Activated CD4-positive, alpha-beta T cell treated with anti-CD3 and anti-CD28 coated beads, Interleukin-2, amount 50 U/mL, for 48 hours (primary cell): ENCODE data around the gene MEF2D.

Experiments used
- DNase-seq, 2 experiments: peaks; one replicate each; pipeline ENCODE4 v3.0.0-alpha.2; 2020

MEF2D gene

DNA sequence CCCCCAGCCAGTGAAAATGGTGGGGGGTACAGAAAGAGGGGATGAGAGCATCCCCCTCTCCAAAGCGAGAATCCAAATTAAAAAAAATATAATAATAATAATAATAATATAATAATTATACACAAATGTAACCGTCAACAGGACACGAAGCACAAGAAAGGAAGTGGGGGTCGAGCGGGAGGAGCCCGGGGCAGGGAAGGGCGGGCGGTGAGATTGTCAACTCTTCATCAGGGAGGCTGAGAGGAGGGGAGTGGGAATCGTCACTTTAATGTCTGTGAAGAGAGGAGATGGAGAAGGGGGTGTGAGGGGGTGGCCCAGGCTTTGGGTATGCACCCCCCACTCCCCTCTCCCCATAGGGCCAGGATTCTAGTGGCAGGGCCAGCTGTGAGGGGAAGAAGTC is 33.2 kb downstream of the MEF2D start:
- DNase-seq, result no peak

DNA sequence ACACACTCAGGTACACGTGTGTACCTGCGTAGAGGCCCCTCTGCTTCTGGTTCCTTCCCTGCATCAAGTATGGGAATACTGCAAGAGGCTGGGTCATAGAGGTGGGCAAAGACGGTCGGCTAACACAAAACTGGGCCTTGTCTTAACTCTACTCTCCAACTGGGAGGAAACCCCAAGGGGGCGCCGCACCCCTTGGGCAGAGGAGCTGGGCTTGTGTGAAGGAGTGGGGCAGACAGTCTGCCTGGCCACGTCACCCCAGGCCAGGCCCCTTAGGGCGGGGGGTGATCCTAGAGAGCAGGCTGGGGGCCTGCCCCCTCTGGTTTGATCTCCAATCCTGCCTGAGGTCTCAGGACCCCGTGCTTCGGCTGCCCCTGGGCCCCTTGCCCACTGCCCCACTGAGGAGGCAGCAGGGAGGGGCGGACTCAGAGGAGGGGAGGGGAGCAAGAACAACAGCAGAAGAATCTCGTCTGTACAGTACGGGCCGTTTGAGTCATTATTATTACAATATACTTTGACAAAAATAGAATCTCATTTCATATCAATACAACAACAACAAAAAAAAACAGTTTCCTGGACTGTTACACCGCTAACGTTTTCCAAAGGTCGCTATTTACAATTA is 34.7 kb downstream of the MEF2D start:
- no peak for DNase-seq

DNA sequence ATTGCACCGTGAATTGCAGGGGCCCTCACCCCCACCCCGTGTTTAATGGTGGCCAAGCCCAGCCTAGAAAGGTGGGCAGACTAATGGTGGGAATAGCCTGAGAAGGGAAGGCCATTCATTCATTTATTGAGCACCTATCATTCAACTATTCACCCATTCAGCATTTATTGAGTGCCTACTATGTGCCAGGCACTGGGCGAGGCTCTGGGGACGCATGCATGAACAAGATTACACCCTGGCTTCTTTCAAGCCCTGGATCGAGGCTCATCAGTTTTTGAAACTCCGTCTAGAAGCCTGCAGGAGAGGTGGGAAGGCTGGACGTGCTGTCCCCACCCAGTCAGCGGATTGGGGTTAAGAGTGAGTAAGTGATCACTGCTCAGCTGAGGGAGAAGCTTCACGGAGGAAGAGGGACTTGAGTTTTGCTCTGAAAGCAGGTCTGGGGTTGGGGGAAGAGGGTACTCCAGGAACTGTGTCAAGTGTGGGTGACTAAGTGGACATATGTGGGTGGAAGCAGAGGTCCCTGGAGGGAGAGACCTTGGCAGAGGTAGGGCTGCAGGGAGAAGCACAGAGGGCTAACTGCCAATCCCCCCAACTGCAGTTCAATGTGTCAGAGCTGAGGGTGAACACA is 35.6 kb downstream of the MEF2D start:
- DNase-seq, result no peak

DNA sequence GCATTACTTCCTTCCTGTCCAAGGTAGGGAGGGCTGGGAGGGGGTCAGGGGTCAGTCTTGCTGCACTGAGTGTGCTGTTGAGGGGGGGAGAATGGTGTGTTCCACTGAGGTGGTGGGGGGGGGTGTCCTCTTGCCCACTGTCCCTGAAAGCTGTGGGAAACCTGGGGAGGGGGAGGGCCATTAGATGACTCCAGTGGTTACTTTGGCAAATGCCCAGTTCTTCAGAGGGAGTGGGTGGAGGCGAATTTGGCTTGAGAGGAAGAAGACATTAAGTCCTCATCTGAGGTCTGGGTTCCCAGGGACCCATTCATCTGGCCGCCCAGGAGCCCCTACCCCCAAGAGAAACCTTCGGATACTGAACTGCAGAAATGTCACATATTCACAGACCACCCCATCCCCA is 36.2 kb downstream of the MEF2D start:
- DNase-seq, result no peak

DNA sequence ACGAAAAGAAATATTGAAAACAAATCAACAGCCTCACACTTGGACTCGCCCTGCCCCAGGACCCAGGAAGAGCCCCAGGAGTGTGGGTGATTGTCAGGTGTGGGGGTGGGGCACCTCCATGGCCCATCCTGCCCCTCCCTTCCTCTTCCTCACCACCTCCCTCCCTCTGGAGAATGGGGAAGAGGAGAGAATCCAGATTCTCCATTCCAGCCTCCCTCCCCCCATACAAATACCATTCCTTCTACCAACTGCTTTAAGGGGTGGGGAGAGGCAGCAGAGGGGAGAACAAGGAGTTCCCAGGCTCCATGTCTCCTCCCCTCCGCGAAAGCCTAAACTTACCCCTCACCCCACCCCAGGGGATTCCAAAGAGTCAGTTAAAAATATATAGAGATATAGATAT is 36.7 kb downstream of the MEF2D start:
- DNase-seq, result no peak

DNA sequence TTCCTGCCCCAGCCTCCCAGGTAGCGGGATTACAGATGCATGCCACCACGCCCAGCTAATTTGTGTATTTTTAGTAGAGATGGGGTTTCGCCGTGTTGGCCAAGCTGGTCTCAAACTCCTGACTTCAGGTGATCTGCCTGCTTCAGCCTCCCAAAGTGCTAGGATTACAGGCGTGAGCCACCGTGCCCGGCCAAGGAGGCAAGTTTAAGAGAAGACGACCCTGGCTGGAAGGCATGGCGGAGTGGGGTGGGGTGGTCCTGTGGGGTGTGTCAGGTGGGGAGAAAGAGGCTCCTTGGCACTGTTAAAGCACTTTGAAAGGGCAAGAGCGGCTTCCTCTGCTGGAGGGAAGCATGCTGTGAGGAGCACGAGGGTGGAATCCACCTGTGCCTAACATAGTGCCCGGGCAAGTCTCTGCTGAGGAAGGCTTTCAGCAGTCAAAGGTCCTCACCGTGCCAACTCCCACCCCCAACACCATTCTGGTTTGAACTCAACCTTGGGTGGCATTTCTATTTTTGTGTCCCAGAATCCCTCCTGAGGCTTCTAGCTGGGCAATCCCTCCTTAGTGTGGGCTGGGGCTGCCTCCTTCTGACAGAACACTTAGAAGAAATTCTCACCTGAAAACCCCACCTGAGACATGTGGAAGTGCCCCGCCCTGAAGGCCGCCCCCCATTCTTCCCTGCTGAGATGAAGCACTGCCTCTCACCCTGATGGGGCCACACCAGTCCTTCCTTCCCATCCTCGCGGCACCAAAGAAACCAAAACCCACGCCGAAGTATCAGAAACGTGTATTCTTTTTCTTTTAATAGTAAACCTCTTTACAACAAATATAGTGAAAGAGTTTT is 37.4 kb downstream of the MEF2D start:
- no peak for DNase-seq

DNA sequence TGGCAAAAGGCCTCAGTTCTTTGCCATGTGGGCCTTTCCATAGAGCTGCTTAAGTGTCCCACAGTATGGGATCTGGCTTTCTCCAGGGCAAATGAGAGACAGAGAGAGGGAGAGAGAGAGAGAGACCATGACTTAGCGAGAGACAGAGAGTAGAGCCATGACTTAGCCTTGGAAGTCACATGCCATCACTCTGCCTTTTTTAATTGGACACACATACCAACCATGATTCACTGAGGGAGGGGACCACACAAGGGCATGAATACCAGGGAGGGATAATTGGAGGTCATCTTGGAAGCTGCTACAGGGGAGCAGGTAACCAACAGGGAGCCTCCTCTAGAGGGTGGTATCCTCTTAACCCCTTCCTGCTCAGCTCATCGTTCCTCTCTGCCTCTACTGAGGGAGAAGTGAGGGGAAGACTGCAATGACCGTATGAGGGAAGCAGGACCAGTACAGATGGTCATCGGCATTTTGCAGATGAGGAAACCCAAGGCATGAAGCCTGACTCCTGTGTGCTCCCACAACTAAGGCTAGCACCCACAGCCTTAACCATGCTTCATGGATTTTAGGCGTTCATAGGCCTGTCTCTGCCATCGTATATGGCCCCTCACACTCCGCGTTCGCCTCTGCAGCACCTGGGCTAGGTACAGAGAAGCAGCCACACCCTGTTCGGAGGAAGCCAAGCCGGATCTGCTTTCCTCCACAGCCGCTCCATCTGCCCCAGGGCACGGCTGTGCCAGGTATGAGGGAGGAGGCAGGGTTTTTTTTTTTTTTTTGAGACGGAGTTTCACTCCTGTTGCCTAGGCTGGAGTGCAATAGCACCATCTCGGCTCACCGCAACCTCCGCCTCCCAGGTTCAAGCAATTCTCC is 38.6 kb downstream of the MEF2D start:
- no peak for DNase-seq

DNA sequence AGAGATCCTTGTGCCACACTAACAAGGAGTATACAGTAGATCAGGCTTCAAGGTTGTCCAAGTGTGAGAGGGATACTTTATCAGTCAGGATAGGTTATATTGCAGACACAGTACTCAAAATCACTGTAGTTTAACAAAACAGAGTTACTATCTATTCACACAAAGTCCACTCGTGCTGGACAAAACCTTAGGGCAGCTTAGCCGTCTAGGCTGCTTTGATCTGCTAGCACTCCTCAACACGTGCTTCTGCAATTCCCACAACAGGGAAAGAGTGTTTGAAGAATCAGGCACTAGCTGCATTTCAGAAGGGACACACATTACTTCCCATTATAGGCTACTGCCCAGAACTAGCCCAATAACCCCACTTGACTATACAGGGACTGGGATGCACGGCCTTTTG is 39.5 kb downstream of the MEF2D start:
- no peak for DNase-seq

DNA sequence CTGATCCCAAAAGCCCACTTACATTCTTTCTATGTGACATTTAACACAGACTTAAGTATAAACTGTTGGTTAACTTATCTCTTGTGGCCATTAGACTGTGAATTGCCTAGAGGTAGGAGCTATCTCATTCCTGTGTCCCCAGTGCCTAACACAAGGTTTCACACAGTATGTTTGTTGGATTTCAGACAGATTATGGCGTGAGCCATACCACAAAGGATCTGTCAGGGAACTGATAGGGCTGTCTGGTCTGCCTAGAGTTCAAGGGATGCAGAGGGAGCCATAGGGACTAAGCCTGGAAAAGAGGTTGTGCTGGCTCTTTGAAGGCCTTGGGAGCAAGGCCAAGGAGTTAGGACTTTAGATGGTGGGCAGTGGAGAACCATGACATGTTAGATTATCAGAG is 40.0 kb downstream of the MEF2D start:
- no peak for DNase-seq

DNA sequence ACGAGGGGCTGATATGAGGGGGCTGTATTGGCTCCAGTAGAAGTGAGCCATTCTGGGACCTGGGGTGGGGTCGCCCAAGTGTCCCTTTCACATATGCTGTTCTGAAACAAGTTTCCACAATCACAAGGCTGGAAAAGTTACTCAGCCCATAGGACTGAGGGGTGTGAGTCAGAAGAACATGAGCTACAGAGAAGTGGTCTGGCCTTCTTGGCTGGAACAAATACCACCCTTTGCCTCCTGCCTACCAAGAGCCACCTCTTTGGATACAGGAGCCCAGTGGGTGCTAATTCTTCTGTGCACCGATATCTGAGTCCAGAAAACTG is 42.4 kb downstream of the MEF2D start:
- no peak for DNase-seq

DNA sequence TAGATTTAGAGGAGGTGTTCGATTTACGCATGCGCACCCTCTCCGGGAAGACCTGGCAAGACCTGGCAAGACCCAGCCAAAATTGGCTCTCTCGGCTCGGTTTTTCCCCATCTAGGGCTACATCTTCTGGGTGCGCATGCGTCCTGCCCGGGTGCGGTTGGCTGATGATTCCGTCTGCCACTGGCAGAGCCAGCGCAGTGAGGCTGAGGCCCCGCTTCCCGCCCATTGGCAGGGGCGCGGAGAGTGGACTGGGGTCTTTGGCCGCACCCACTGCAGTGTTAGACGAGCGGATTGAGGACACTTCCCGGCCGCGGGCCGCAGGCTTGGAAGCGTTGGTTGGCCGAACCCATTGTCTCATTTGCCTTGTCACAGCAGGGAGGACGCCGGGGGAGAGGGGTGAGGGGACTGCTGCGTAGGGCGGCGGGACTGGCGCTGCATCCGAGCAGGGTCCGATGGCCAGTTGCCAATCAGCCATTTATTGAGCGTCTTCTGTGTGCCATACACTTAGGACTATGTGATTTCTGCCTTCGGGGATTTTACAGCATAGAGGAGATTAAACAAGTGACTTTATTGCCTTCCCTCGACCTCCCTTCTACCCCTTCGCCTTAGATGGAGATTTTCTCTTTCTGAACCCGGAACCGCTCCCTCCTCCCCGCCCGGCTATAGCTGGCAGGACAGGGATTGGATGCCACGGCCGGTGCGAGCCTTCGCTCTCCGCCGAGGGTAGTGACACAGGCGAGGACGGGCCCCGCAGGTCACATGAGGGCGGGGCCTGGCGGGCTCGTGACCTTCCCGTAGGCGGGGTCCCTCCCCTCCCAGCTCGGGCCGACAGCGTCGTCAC is 43.7 kb downstream of the MEF2D start:
- peak; percentile 98 for DNase-seq

DNA sequence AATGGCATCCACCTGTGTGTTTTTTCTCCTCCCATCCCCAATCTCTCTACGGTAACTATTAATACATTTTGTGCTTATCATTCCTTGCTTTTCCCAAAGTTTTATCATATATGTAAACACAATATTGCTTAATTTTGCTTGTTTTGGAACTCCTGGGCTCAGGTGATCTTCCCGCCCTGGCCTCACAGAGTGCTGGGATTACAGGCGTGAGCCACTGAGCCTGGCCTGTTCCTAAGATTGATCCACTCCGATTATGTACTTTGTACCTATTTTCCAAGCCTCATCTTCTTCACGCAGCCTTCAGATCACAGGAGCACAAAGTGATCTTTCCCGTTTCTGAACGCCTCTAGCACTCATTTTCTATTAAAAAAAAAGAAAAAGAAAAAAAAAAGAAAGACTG is 45.2 kb downstream of the MEF2D start:
- DNase-seq, result no peak

DNA sequence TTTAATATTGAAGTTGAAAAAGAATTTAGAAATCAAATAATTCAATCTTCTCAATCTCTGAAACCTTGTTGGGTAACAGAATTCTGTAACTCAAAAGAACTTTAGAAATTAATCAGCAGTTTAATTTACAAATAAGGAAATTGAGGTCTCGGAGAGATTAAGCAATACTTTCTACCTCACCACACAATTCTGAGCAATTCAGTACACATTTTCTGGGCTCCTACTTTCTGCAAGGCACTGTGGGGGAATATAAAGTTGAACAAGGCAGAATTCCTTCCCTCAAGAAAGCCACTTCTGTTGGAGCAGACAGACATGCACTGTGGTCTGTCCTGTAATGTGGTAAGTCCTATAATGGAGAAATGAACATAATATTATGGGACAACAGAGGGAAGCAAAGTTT is 47.7 kb downstream of the MEF2D start:
- DNase-seq, result no peak

DNA sequence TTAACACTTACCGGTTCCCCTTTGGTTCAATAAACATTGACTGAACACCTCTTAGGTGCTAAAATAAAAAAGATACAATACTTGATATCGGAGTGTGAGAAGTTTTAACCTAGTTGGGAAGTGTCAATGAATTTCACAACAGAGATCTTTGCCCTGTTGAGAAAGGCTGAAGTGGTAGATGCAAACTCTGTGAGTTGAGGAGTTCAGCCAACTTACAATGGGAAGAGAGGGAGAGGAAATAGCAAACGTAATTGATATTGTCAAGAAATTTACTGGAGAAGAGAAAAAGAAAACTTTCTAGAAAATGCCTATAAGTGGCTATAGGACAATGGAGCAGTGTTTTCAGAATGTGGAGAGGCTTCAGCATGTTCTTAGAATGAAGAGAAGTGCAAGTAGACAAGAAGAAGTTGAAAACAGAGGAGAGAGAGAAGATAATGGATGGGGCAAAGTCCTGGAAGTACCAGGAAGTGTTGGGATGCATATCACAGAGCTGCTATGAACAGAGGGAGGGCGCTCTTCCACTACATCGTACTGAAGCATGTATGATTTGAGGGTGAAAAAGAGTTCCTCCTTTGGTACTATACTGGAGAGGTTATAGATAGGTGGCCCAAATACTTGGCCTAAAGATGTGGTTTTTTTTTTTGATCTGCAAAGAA is 48.9 kb downstream of the MEF2D start:
- no peak for DNase-seq

DNA sequence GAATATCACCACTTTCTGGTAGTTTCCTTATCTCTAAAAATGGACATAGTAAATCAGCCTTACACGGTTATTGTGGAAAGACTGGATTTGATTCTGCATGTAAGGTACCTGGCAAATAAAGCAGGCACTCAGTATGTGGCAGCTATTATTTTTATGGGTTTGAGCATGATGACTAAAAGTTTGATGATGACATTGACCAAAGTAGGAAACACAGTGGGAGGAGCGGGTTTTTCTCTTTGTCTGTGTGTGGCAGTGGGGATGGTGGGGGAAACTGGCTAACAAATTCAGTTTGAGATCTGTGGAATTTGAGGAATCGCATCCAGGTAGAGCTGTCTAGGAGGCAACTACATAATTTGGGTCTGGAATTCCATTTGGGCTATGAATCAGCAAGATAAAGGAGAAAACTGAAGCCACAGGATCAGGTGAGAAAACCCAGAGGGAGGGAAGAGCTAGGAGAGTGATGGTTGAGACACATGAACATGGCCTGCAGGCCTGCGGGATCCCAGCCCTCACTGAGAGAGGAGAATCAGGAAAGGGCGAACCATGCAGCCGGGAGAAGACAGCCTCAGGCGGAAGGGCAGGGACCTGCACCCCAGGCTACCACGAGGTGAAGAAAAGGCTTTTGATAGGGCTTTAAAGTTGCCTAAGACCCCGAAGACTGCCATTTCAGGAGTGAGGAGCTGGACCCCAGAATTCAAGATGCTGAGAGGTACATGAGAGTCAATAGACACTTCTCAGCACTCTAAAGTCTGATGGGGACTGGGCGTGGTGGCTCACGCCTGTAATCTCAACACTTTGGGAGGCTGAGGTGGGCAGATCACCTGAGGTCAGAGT is 52.2 kb downstream of the MEF2D start:
- DNase-seq, result no peak

DNA sequence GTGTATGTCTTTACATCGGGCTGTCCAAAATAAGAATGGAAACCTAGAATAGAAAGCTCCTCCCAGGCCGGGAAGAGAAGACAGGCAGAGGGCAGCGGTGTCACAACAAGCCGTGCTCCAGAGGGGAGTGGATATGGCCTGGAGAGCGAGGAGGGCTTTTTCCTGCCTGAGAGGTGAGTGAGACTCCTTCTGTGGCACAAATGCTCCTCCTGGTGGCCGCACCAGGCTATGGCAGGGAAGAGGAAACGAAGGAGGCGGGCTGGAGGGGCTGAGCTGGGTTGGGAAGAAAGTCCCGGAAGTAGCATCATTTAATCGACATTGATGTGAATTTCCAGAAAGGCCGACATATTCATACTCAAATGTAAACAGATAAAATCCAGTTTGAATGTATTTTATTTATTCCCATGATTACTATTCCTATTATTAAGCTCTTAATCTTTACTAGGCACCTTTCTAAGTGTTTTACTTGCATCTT is 54.7 kb downstream of the MEF2D start:
- DNase-seq, result peak; percentile 87 to 91

DNA sequence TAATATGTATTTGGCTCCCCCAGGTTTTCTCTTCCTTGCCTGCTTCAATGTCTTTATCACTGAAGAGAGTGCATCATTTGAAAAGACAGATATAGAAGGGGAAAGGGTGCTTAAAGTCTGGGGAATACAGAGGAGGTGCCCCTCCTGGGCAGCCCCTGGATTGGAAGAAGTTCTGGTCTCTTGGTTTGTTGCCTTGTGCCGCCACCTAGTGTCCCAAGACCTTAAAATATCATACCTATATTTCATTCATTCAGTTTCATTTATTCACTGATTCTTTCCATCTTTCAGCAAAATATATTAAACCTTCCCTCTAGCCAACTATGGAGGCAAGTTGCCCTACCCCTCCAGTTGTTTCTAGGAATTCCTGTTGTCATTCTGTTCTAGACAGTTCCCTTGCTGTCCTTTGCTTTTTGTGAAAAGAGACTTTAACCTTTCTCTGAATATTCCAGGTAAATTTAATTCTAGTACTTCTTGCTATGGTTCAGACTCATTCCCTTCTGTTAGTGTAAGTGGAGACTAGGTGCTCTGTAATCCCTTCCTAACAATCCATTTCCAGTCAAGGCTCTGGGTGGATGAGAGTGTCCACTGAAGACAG is 56.1 kb downstream of the MEF2D start:
- DNase-seq, result peak; percentile 40 to 56

DNA sequence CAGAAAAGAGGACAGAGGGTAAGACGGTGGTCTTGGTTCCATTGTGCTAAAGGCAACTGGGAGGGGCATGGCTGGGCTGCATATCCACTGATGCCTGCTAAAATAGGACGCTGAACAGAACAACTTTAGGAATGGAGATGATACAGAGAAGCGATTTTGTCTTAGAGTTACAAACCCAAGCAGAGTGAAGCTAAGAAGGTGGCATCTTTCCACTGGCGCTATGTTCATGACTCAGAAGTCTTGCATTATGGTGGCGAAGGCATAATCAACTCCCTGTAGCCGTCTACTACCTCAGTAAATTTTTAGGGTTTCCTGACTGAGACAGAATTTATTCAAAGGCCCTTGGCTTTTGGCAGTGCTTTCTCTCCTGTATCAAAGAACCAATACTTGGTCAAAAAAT is 57.3 kb downstream of the MEF2D start:
- no peak for DNase-seq

DNA sequence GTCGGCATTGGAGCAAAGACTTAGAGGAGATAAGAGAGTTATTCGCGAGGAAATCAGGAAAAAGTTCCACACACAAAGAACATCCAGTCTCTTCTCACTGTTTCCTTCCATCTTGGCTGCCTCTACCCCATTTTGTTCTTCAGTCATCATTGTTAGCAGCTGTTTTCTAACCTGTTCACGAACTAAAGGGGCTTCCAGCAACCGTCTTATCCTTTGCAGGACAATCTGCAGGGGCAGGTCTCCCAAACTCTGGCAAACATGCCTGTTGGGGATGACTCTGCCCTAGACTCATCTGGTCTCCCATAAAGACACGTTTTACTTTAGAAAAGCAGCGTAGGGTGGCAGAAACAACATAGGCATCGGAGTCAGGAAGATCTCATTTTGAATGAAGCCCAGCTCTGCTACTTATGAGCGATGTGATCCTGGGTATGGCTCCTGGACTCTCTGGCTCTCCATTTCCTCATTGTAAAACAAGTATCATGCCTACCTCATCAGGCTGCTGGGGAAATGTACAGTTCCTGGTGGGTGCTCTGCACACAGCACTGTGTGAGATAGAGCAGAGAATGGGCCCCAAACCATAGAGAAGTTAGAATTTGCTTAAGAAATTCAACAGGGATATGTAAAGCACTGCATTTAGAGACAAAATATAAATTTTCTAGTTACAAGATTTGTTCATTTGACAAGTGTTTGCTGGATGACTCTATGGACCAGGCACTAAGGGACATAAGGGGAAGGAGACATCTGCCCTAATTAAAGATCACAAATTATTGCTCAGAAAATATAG is 59.7 kb downstream of the MEF2D start:
- DNase-seq, result no peak

DNA sequence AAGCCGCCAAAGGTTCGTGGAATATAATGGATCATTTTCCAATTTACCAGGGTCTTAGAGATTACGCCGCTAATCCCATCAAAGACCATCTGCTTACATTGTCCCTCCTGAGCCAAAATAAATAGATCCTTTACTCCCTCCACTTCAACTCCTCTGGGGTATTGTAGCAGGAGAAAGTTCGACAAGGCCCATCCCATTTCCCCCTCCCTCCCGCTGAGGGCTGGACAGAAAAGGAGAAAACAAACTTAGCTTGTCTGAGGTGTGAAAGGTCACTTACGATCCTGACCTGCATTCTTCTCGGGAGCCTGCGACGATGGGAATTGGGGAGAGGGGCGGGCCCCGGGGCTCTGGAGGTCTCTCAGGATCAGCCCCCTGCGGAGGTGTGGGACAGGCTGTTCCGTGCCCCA is 60.8 kb downstream of the MEF2D start:
- no peak for DNase-seq
